Ishikawa (cell line): ENCODE results near the gene PKP1.

ENCODE experiments used
- CEBPB ChIP-seq: IDR thresholded peaks from 2 replicates; pipeline ENCODE4 v1.6.1; 2012
- CREB1 ChIP-seq: IDR thresholded peaks from 2 replicates; pipeline ENCODE4 v1.6.1; 2012; ENCODE audit warnings: low read depth
- EGR1 ChIP-seq: IDR thresholded peaks from 2 replicates; pipeline ENCODE4 v1.6.1; 2012
- EP300 ChIP-seq: IDR thresholded peaks from 2 replicates; pipeline ENCODE4 v1.6.1; 2012; ENCODE audit warnings: borderline replicate concordance
- FOXM1 ChIP-seq: IDR thresholded peaks from 2 replicates; pipeline ENCODE4 v1.6.1; 2012; ENCODE audit warnings: low read depth, borderline replicate concordance
- NFIC ChIP-seq: IDR thresholded peaks from 2 replicates; pipeline ENCODE4 v1.6.1; 2012
- RAD21 ChIP-seq: IDR thresholded peaks from 2 replicates; pipeline ENCODE4 v1.6.1; 2012; ENCODE audit warnings: low read depth
- TAF1 ChIP-seq: IDR thresholded peaks from 2 replicates; pipeline ENCODE4 v1.6.1; 2012; ENCODE audit warnings: low read depth, mild to moderate bottlenecking
- TCF12 ChIP-seq: IDR thresholded peaks from 2 replicates; pipeline ENCODE4 v1.6.1; 2012; ENCODE audit warnings: low read depth
- TEAD4 ChIP-seq: IDR thresholded peaks from 2 replicates; pipeline ENCODE4 v1.6.1; 2012
- USF1 ChIP-seq: IDR thresholded peaks from 2 replicates; pipeline ENCODE4 v1.6.1; 2012
- YY1 ChIP-seq: IDR thresholded peaks from 2 replicates; pipeline ENCODE4 v1.6.1; 2012; ENCODE audit warnings: low read depth
- ZBTB7A ChIP-seq: IDR thresholded peaks from 2 replicates; pipeline ENCODE4 v1.6.1; 2012; ENCODE audit warnings: low read depth
- TF ChIP-seq, protein P1 (sequence below): IDR thresholded peaks from 2 replicates; pipeline ENCODE4 v1.6.1; 2012; ENCODE audit warnings: low read depth, mild to moderate bottlenecking
- TF ChIP-seq, protein P2 (sequence below): IDR thresholded peaks from 2 replicates; pipeline ENCODE4 v1.6.1; 2012

PKP1 gene

GRCh38 chr1:201316556-201316955 lies 33.2 kb downstream of the PKP1 start:
- no peak for TF ChIP-seq RAD21

GRCh38 chr1:201317551-201317950 lies 34.2 kb downstream of the PKP1 start:
- no peak for TF ChIP-seq TCF12
- TF ChIP-seq TEAD4, result no peak
- TF ChIP-seq FOXM1, result no peak
- TF ChIP-seq NFIC, result no peak
- no peak for TF ChIP-seq CREB1
- TF ChIP-seq USF1, result no peak
- no peak for TF ChIP-seq EP300

- TF ChIP-seq CEBPB (no peak), TAF1 (no peak), EGR1 (no peak), CREB1 (no peak), TCF12 (no peak), YY1 (no peak), EP300 (no peak), RAD21 (no peak), USF1 (no peak)
- TF ChIP-seq, protein P1, sequence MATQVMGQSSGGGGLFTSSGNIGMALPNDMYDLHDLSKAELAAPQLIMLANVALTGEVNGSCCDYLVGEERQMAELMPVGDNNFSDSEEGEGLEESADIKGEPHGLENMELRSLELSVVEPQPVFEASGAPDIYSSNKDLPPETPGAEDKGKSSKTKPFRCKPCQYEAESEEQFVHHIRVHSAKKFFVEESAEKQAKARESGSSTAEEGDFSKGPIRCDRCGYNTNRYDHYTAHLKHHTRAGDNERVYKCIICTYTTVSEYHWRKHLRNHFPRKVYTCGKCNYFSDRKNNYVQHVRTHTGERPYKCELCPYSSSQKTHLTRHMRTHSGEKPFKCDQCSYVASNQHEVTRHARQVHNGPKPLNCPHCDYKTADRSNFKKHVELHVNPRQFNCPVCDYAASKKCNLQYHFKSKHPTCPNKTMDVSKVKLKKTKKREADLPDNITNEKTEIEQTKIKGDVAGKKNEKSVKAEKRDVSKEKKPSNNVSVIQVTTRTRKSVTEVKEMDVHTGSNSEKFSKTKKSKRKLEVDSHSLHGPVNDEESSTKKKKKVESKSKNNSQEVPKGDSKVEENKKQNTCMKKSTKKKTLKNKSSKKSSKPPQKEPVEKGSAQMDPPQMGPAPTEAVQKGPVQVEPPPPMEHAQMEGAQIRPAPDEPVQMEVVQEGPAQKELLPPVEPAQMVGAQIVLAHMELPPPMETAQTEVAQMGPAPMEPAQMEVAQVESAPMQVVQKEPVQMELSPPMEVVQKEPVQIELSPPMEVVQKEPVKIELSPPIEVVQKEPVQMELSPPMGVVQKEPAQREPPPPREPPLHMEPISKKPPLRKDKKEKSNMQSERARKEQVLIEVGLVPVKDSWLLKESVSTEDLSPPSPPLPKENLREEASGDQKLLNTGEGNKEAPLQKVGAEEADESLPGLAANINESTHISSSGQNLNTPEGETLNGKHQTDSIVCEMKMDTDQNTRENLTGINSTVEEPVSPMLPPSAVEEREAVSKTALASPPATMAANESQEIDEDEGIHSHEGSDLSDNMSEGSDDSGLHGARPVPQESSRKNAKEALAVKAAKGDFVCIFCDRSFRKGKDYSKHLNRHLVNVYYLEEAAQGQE, result no peak
- TF ChIP-seq, protein P2, sequence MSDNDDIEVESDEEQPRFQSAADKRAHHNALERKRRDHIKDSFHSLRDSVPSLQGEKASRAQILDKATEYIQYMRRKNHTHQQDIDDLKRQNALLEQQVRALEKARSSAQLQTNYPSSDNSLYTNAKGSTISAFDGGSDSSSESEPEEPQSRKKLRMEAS, result no peak
These were observed 35.4 kb downstream of the PKP1 start for GRCh38 chr1:201318504-201319340.

- TF ChIP-seq RAD21, result no peak
- no peak for TF ChIP-seq ZBTB7A
- no peak for TF ChIP-seq FOXM1
- no peak for TF ChIP-seq TCF12
- no peak for TF ChIP-seq TAF1
- TF ChIP-seq CEBPB, result no peak
- no peak for TF ChIP-seq EP300
- no peak for TF ChIP-seq YY1
- TF ChIP-seq NFIC, result no peak
- no peak for TF ChIP-seq TEAD4
These were observed 36.3 kb downstream of the PKP1 start for GRCh38 chr1:201319631-201320030.

DNA sequence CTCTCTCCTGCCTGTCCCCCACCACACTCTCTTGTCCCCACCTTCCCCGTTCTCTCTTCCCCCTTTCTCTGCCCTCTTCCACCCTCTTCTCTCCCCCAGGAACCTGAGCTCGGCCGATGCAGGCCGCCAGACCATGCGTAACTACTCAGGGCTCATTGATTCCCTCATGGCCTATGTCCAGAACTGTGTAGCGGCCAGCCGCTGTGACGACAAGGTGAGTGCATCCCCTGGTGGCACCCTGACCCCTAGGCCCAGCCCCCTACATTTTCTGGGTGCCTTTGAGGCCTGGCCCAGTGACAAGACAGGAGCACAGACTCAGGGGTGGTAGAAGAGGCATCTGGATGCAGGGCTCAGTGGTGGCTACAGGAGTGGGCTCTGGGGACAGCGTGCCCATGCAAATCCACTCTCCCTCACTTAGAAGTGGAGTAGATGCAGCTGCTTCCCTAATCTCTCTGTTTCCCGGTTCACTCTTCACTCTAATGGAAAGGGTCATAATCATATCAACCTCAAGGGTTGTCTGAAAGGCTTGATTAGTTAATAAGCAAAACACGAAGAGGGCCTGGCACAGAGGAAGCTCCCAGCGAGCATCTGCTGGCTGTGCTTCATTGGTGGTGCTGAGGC lies 37.0 kb downstream of the PKP1 start:
- TF ChIP-seq TEAD4 (no peak), TAF1 (no peak), EGR1 (no peak), CEBPB (no peak), YY1 (no peak), NFIC (no peak), ZBTB7A (no peak), TCF12 (no peak), USF1 (no peak), FOXM1 (no peak), EP300 (no peak)
- TF ChIP-seq, protein P1, result no peak
- TF ChIP-seq, protein P2, result no peak

DNA sequence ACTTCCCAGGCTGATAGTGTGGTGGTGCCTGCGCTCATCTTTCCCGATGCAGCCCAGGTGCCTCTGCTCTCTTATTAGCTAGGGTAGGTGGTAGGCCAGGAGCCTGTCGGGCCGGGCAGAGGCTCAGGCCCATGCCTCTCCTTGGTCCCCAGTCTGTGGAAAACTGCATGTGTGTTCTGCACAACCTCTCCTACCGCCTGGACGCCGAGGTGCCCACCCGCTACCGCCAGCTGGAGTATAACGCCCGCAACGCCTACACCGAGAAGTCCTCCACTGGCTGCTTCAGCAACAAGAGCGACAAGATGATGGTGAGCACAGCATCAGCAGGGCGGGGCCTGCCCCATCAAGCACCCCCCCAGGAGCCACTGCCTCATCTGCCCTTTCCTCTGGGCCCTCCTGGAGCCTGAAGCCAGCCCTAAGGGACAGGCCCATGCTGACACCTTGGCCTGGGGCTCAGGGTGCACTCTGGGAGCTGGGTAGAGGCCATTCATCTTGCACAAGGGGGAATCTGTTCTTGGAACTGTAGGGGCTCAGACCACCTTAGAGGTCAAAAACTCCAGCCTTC lies 38.6 kb downstream of the PKP1 start:
- no peak for TF ChIP-seq RAD21
- TF ChIP-seq FOXM1, result no peak
